ENCODE measurements around the gene DIAPH1. TPM values are rescaled to one million over a fixed set of nuclear protein-coding genes. Genes with fewer than 3 reads are reported as not detected.

The DIAPH1 gene
- total and polyA plus RNA-seq, 4 donors: 51.5 to 74.7 (median 70.9) TPM

DNA sequence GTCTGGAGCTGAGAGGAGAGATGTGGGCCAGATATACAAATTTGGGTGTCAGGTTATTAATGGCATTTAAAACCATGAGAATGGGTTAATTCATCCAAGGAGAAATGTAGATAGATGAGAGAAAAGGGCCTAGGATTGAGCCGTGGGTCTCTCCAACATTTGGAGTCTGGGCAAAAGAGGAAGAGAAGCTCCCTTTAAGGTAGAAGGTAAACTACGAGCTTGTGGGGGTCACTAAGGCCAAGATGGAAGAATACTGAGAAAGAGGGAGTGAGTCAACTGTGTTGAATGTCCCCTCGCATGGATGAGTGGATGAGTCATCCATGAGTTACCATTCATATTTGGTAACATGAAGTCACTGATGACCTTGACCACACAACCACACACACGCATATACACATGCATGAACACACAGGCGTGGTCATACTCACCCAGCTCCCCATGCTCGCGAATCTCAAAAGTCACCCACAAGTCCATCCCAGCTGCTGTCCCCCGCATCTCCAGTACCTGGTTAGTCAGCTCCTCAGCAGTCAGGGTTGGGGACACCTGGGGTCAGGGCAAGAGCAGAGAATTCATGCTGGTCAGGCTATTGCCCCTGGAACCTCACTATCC, 39.2 kb upstream of the DIAPH1 start:
- Histone ChIP-seq H3K9ac (ENCODE audit: low read depth in 1 of 2, low read length in 2 of 2) (no peak overlapping the region), H3K4me3 (ENCODE audit: low read depth in 1 of 3, low read length in 3 of 3) (no peak overlapping the region), H3K27me3 (ENCODE audit: control insufficient read depth in 4 of 4, insufficient read depth in 4 of 4, low read length in 3 of 4) (no peaks in the 10 kb centered on the region), H3K4me1 (ENCODE audit: control insufficient read depth in 4 of 4, insufficient read depth in 4 of 4, low read length in 3 of 4) (no peaks in the 10 kb centered on the region), H3K9me3 (ENCODE audit: control insufficient read depth in 4 of 4, low read length in 3 of 4) (no peaks in the 10 kb centered on the region), H3K27ac (ENCODE audit: low read depth in 1 of 2, low read length in 2 of 2) (no peak overlapping the region), H3K36me3 (ENCODE audit: control insufficient read depth in 4 of 4, insufficient read depth in 3 of 4, low read depth in 1 of 4, low read length in 3 of 4) (peaks cover 0 to 2% (median under 1%) of the 10 kb centered on the region in 4 donors)
- no peak for TF ChIP-seq EGR1 (IDR thresholded peaks at IDR 0.05; ENCODE audit: low read depth in 2 of 2)
- TF ChIP-seq, protein P1, sequence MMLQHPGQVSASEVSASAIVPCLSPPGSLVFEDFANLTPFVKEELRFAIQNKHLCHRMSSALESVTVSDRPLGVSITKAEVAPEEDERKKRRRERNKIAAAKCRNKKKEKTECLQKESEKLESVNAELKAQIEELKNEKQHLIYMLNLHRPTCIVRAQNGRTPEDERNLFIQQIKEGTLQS (IDR thresholded peaks at IDR 0.05): no peak
- TF ChIP-seq CTCF (IDR thresholded peaks at IDR 0.05; ENCODE audit: low read depth, low read length, missing input control): no peak
- 86% methylated on average over 8 of the region's 8 CpGs for WGBS
- DNase-seq (ENCODE audit: low spot score): no peak

DNA sequence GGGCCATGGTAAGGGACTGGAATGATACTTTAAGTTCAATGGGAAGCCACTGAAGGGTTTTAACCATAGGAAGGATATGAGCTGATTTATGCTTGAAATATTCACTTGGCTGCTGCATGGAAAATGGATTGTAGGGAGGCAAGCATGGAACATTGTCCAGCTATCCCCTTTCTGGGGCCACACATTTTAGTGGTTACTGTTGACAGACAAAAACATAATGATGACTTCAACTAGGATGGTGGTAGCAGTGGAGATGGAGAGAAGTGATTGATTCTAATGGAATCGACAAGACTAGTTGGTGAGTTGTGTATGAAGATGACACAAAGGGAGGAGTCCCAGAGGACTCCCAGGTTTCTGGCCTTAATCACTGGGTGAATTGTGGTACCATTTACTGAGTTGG, 38.6 kb upstream of the DIAPH1 start:
- Histone ChIP-seq H3K36me3 (ENCODE audit: control insufficient read depth in 4 of 4, insufficient read depth in 3 of 4, low read depth in 1 of 4, low read length in 3 of 4) (peaks cover 0 to 2% (median under 1%) of the 10 kb centered on the region in 4 donors), H3K27ac (ENCODE audit: low read depth in 1 of 2, low read length in 2 of 2) (no peak overlapping the region), H3K9ac (ENCODE audit: low read depth in 1 of 2, low read length in 2 of 2) (no peak overlapping the region), H3K27me3 (ENCODE audit: control insufficient read depth in 4 of 4, insufficient read depth in 4 of 4, low read length in 3 of 4) (no peaks in the 10 kb centered on the region), H3K9me3 (ENCODE audit: control insufficient read depth in 4 of 4, low read length in 3 of 4) (no peaks in the 10 kb centered on the region), H3K4me3 (ENCODE audit: low read depth in 1 of 3, low read length in 3 of 3) (no peak overlapping the region), H3K4me1 (ENCODE audit: control insufficient read depth in 4 of 4, insufficient read depth in 4 of 4, low read length in 3 of 4) (no peaks in the 10 kb centered on the region)
- no peak for TF ChIP-seq CTCF (IDR thresholded peaks at IDR 0.05; ENCODE audit: low read depth, low read length, missing input control)
- DNase-seq (ENCODE audit: low spot score): no peak
- 98% methylated on average over 1 of the region's 1 CpG for WGBS

GRCh38 chr5:141656396-141656795, 37.6 kb upstream of the DIAPH1 start:
- no peak overlapping the region for H3K9ac ChIP-seq (ENCODE audit: low read depth in 1 of 2, low read length in 2 of 2)
- WGBS: 92% methylated on average over 9 of the region's 9 CpGs
- no peak overlapping the region for H3K27ac ChIP-seq (ENCODE audit: low read depth in 1 of 2, low read length in 2 of 2)
- no peaks in the 10 kb centered on the region for H3K27me3 ChIP-seq (ENCODE audit: control insufficient read depth in 4 of 4, insufficient read depth in 4 of 4, low read length in 3 of 4)
- DNase-seq (ENCODE audit: low spot score): no peak
- H3K36me3 ChIP-seq (ENCODE audit: control insufficient read depth in 4 of 4, insufficient read depth in 3 of 4, low read depth in 1 of 4, low read length in 3 of 4): peaks cover 0 to 2% (median 0%) of the 10 kb centered on the region in 4 donors
- H3K4me1 ChIP-seq (ENCODE audit: control insufficient read depth in 4 of 4, insufficient read depth in 4 of 4, low read length in 3 of 4): no peaks in the 10 kb centered on the region
- no peak overlapping the region for H3K4me3 ChIP-seq (ENCODE audit: low read depth in 1 of 3, low read length in 3 of 3)
- H3K9me3 ChIP-seq (ENCODE audit: control insufficient read depth in 4 of 4, low read length in 3 of 4): no peaks in the 10 kb centered on the region
- TF ChIP-seq YY1 (IDR thresholded peaks at IDR 0.05): no peak
- TF ChIP-seq, protein P2, sequence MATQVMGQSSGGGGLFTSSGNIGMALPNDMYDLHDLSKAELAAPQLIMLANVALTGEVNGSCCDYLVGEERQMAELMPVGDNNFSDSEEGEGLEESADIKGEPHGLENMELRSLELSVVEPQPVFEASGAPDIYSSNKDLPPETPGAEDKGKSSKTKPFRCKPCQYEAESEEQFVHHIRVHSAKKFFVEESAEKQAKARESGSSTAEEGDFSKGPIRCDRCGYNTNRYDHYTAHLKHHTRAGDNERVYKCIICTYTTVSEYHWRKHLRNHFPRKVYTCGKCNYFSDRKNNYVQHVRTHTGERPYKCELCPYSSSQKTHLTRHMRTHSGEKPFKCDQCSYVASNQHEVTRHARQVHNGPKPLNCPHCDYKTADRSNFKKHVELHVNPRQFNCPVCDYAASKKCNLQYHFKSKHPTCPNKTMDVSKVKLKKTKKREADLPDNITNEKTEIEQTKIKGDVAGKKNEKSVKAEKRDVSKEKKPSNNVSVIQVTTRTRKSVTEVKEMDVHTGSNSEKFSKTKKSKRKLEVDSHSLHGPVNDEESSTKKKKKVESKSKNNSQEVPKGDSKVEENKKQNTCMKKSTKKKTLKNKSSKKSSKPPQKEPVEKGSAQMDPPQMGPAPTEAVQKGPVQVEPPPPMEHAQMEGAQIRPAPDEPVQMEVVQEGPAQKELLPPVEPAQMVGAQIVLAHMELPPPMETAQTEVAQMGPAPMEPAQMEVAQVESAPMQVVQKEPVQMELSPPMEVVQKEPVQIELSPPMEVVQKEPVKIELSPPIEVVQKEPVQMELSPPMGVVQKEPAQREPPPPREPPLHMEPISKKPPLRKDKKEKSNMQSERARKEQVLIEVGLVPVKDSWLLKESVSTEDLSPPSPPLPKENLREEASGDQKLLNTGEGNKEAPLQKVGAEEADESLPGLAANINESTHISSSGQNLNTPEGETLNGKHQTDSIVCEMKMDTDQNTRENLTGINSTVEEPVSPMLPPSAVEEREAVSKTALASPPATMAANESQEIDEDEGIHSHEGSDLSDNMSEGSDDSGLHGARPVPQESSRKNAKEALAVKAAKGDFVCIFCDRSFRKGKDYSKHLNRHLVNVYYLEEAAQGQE (IDR thresholded peaks at IDR 0.05): no peak
- TF ChIP-seq TAF1 (conservative IDR thresholded peaks at IDR 0.05): no peak
- TF ChIP-seq, protein P3, sequence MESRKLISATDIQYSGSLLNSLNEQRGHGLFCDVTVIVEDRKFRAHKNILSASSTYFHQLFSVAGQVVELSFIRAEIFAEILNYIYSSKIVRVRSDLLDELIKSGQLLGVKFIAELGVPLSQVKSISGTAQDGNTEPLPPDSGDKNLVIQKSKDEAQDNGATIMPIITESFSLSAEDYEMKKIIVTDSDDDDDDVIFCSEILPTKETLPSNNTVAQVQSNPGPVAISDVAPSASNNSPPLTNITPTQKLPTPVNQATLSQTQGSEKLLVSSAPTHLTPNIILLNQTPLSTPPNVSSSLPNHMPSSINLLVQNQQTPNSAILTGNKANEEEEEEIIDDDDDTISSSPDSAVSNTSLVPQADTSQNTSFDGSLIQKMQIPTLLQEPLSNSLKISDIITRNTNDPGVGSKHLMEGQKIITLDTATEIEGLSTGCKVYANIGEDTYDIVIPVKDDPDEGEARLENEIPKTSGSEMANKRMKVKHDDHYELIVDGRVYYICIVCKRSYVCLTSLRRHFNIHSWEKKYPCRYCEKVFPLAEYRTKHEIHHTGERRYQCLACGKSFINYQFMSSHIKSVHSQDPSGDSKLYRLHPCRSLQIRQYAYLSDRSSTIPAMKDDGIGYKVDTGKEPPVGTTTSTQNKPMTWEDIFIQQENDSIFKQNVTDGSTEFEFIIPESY (IDR thresholded peaks at IDR 0.05): no peak
- TF ChIP-seq SP1 (IDR thresholded peaks at IDR 0.05): no peak
- no peak for TF ChIP-seq FOXA1 (IDR thresholded peaks at IDR 0.05)
- no peak for TF ChIP-seq CTCF (IDR thresholded peaks at IDR 0.05; ENCODE audit: low read depth, low read length, missing input control)
- no peak for TF ChIP-seq HNF4G (IDR thresholded peaks at IDR 0.05)
- no peak for TF ChIP-seq JUND (IDR thresholded peaks at IDR 0.05)
- TF ChIP-seq RXRA (IDR thresholded peaks at IDR 0.05): no peak
- TF ChIP-seq FOXA2 (IDR thresholded peaks at IDR 0.05): no peak
- TF ChIP-seq, protein P4, sequence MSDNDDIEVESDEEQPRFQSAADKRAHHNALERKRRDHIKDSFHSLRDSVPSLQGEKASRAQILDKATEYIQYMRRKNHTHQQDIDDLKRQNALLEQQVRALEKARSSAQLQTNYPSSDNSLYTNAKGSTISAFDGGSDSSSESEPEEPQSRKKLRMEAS (IDR thresholded peaks at IDR 0.05): no peak

Data from liver (tissue), 9 donors.